Fibroblast of the aortic adventitia (primary cell): ENCODE measurements around the gene PAQR5. TPM values are rescaled to one million over a fixed set of nuclear protein-coding genes. Genes with fewer than 3 reads are reported as not detected.
A peak's percentile ranks its signal among the peaks of the same experiment; 100 is the strongest.

ENCODE experiments used
- DNase-seq: peaks from one replicate; pipeline ENCODE4 v3.0.0-alpha.2; 2010; ENCODE audit warnings: low read depth
- H3K4me3 ChIP-seq: 2 replicates; pipeline ENCODE4 v1.5.1; 2011; ENCODE audit warnings: low read depth, mild to moderate bottlenecking, control low read depth, low read length, moderate library complexity
- total RNA-seq: library from RNA; depleted of rRNA; stranded (reverse); fragments of >200 nt; gene quantifications from 2 replicates; pipeline ENCODE4 v1.2.3, GENCODE V29; 2012; ENCODE audit warnings: low replicate concordance
- TF ChIP-seq, protein P1 (sequence below): IDR thresholded peaks from 2 replicates; pipeline ENCODE4 v1.5.1; 2011; ENCODE audit warnings: mild to moderate bottlenecking, low read length, control low read depth, inconsistent platforms; ENCODE audit not compliant: insufficient read depth

PAQR5 gene
- total RNA-seq, 1 donor: 13.2 TPM

DNA sequence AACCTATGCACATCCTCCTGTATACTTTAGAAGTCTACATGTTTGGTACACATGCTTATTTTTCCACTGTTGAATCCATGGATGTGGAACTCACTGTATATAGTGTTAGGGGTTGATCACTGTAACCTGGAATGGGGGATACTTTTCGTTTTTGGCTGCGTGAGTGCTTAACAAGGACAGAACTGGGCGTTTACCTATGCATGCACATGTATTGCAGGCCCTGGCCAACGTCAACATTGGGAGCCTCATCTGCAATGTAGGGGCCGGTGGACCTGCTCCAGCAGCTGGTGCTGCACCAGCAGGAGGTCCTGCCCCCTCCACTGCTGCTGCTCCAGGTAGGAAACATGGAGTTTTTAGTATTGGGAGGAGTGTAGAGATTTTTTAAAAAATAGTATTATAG is 156.2 kb downstream of the PAQR5 start:
- TF ChIP-seq, protein P1, sequence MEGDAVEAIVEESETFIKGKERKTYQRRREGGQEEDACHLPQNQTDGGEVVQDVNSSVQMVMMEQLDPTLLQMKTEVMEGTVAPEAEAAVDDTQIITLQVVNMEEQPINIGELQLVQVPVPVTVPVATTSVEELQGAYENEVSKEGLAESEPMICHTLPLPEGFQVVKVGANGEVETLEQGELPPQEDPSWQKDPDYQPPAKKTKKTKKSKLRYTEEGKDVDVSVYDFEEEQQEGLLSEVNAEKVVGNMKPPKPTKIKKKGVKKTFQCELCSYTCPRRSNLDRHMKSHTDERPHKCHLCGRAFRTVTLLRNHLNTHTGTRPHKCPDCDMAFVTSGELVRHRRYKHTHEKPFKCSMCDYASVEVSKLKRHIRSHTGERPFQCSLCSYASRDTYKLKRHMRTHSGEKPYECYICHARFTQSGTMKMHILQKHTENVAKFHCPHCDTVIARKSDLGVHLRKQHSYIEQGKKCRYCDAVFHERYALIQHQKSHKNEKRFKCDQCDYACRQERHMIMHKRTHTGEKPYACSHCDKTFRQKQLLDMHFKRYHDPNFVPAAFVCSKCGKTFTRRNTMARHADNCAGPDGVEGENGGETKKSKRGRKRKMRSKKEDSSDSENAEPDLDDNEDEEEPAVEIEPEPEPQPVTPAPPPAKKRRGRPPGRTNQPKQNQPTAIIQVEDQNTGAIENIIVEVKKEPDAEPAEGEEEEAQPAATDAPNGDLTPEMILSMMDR: no peak

DNA sequence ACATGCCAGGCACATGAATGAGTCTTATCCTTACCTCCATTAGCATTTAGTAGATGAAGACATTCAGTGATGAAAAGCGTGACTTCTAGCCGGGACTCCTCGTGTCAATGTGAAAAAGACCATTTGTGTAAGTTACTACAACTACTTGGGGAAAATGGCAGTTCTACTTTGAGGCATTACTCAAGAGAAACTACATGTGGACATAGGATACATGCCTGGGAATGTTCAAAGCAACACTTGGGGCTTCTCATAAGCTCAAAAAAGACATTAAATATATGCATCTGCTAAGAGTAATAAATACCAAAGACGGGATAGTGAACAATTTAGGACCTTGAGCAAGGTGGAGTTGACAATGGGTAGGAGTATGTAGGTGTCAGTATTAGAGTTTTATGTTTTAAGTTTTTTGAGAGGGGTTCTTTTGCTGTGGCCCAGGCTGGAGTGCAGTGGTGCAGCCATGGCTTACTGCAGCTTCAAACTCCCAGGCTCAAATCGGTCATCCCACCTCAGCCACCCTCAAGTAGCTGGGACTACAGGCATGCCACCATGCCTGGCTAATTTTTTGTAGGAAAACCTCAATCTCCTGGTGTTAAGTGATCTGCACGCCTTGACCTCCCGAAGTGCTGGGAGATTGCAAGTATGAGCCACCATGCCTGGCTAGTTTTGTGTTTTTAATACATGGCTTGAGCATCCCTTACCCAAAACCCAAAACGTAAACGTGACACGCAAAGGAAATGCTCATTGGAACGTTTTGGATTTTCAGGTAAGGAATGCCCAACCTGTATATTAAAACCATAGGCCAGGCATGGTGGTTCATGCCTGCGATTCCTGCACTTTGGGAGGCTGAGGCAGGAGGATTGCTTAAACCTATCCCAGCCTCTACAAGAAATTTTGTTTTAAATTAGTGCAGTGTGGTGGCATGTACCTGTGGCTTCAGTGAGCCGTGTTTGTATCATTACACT is 157.8 kb downstream of the PAQR5 start:
- TF ChIP-seq, protein P1: no peak
- DNase-seq: no peak
- H3K4me3 ChIP-seq: no peak overlapping the region

More for the DNA sequence above, 156.2 kb downstream of the PAQR5 start:
- H3K4me3 ChIP-seq: peak overlapping the region; percentile 76
- DNase-seq: no peak

Other genes with a start within 250 kb of the PAQR5 start
- 8.3 and 24.4 TPM in 2 replicates for gene GLCE, start 138.3 kb upstream of the PAQR5 start, total RNA-seq
- 4.0 and 48.6 TPM in 2 replicates for gene KIF23, start 115.4 kb downstream of the PAQR5 start, total RNA-seq
- 223 and 245 TPM in 2 replicates for gene RPLP1, start 153.9 kb downstream of the PAQR5 start, total RNA-seq